HL-60 (cell line): ENCODE measurements around the gene FTO.

Source experiments
- CTCF ChIP-seq: IDR thresholded peaks from one replicate; pipeline ENCODE4 v1.5.1; 2011; ENCODE audit warnings: low read length, control low read depth, inconsistent platforms; ENCODE audit not compliant: insufficient read depth
- GABPA ChIP-seq: IDR thresholded peaks from 2 replicates; pipeline ENCODE4 v1.6.1; 2012; ENCODE audit warnings: low read depth
- POLR2AphosphoS5 ChIP-seq: IDR thresholded peaks from 2 replicates; pipeline ENCODE4 v1.6.1; 2012; ENCODE audit warnings: low read depth
- REST ChIP-seq: IDR thresholded peaks from 2 replicates; pipeline ENCODE4 v1.6.1; 2012; ENCODE audit warnings: low read depth; ENCODE audit not compliant: insufficient replicate concordance
- SPI1 ChIP-seq: IDR thresholded peaks from 2 replicates; pipeline ENCODE4 v1.6.1; 2012; ENCODE audit warnings: low read depth, mild to moderate bottlenecking, borderline replicate concordance

GRCh38 chr16:53766304-53767016 lies 62.5 kb downstream of the FTO start:
- TF ChIP-seq REST (no peak), CTCF (no peak), GABPA (no peak), POLR2AphosphoS5 (no peak), SPI1 (no peak)
